GM21526 (cell line): Measurements from ENCODE around the gene CLASP2.

ENCODE experiments used
- ATAC-seq: cut with Tn5 transposase; IDR thresholded peaks from one replicate; pipeline ENCODE4 v1.9.1; 2021; ENCODE audit warnings: moderate library complexity; ENCODE audit not compliant: unreplicated experiment, low FRiP score

The CLASP2 gene

GRCh38 chr3:33644582-33644981 lies 73.5 kb downstream of the CLASP2 start:
- ATAC-seq: no peak

GRCh38 chr3:33642806-33643205 lies 75.2 kb downstream of the CLASP2 start:
- ATAC-seq: no peak

- ATAC-seq: no peak
These were observed 78.2 kb downstream of the CLASP2 start for GRCh38 chr3:33639889-33640288.

GRCh38 chr3:33637482-33637881 lies 80.6 kb downstream of the CLASP2 start:
- ATAC-seq: no peak

- no peak for ATAC-seq
These were observed 81.8 kb downstream of the CLASP2 start for GRCh38 chr3:33636125-33636850.

- ATAC-seq: no peak
These were observed 83.8 kb downstream of the CLASP2 start for GRCh38 chr3:33634262-33634661.

GRCh38 chr3:33629219-33629618 lies 88.8 kb downstream of the CLASP2 start:
- ATAC-seq: no peak

GRCh38 chr3:33624756-33625155 lies 93.3 kb downstream of the CLASP2 start:
- no peak for ATAC-seq

- ATAC-seq: no peak
These were observed 105.0 kb downstream of the CLASP2 start for GRCh38 chr3:33613041-33613440.

GRCh38 chr3:33612607-33613006 lies 105.4 kb downstream of the CLASP2 start:
- no peak for ATAC-seq

- no peak for ATAC-seq
These were observed 115.2 kb downstream of the CLASP2 start for GRCh38 chr3:33602829-33603228.

GRCh38 chr3:33597257-33597689 lies 120.8 kb downstream of the CLASP2 start:
- no peak for ATAC-seq

GRCh38 chr3:33592999-33593398 lies 125.1 kb downstream of the CLASP2 start:
- no peak for ATAC-seq

- no peak for ATAC-seq
These were observed 127.5 kb downstream of the CLASP2 start for GRCh38 chr3:33590541-33590940.

- no peak for ATAC-seq
These were observed 131.7 kb downstream of the CLASP2 start for GRCh38 chr3:33586402-33586801.

GRCh38 chr3:33582234-33582633 lies 135.8 kb downstream of the CLASP2 start:
- ATAC-seq: no peak

- no peak for ATAC-seq
These were observed 136.4 kb downstream of the CLASP2 start for GRCh38 chr3:33581666-33582065.

- ATAC-seq: no peak
These were observed 138.2 kb downstream of the CLASP2 start for GRCh38 chr3:33579840-33580239.

GRCh38 chr3:33579178-33579510 lies 138.9 kb downstream of the CLASP2 start:
- no peak for ATAC-seq

GRCh38 chr3:33578325-33579177 lies 139.5 kb downstream of the CLASP2 start:
- no peak for ATAC-seq

- ATAC-seq: no peak
These were observed 140.5 kb downstream of the CLASP2 start for GRCh38 chr3:33577588-33577987.

GRCh38 chr3:33577173-33577572 lies 140.9 kb downstream of the CLASP2 start:
- no peak for ATAC-seq
